Hippocampal formation (tissue), 2 donors: ENCODE data around the gene ZNF155.
A peak's percentile ranks its signal among the peaks of the same experiment; 100 is the strongest.

Experiments
- DNase-seq, 2 donors: peaks; one replicate each; lab custom pipeline; 2025; lab: John Stamatoyannopoulos, UW

Gene ZNF155

GRCh38 chr19:44003461-44004009 lies 19.5 kb downstream of the ZNF155 start:
- peak in 1 of 2 donors; percentile 0 for DNase-seq

GRCh38 chr19:44005973-44006372 lies 22.0 kb downstream of the ZNF155 start:
- no peak for DNase-seq

DNA sequence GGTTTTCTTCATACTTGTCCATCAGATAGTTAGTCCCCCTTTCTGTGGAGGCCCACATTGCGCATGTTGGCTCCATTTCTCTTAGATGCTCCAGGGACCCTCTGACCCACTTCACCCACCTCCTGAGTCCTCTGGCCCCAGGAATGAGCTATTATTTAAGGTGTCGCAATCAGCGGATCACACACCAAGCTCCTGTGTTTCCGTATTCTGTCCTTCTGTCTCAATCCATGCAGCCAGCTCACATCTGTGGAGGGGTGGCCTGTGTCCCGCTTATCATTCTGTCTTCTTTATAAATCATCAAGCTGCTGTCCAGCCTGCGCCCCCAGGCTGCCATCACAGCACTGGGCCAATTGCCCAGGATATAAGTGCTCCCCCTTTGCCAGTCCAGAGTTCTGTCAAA lies 23.5 kb downstream of the ZNF155 start:
- DNase-seq, result no peak

GRCh38 chr19:44010468-44010867 lies 26.5 kb downstream of the ZNF155 start:
- DNase-seq, result no peak

DNA sequence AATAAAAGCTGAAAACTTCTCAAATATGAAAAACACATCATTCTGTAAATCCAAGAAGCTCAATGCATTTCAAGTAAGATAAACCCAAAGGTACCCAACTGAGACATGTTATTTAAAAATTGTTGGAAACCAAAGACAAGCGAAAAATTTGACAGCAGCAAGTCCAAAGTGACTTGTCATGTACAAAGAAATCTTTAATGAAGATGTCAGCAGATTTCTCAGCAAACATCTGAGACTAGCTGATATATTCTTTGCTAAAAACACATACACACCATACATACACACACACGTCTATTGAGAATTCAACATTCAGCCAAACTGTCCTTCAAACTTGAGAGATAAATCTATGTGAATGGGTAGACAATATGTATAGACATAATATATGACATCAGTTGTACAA lies 35.5 kb downstream of the ZNF155 start:
- no peak for DNase-seq

DNA sequence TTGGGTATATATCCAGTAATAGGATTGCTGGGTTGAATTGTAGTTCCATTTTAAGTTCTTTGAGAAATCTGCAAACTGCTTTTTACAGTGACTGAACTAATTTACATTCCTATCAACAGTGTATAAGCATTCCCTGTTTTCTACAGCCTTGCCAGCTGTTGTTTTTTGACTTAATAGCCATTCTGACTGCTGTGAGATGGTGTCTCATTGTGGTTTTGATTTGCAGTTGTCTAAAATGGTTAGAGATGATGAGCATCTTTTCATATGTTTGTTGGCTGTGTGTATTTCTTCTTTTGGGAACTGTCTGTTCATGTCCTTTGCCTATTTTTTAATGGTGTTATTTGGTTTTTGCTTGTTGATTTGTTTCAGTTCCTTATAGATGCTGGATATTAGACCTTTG lies 37.2 kb downstream of the ZNF155 start:
- no peak for DNase-seq

DNA sequence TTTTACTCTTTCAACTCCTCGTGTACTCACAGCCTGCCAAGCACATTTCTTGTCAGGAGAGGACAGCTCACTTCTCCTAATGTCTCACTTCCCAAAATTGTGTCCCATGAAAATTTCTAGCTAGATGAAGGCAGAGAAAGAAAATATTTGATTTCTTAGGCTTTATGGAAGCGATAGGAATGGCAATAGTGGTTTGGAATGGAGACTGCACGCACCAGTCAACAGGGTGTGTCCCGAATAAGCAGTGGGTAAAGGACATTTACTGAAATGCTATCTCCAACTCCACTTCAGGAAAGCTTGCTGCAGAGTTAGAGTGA lies 40.9 kb downstream of the ZNF155 start:
- no peak for DNase-seq

- DNase-seq, result peak; percentile 76
Measured at GRCh38 chr19:44025217-44025936, 41.4 kb downstream of the ZNF155 start, which contains the start of gene ZNF222. TSS of gene ZNF222 (plus strand) at chr19:44025379. CDS start at chr19:44025437, 58 bp downstream.

GRCh38 chr19:44026622-44027021 lies 42.6 kb downstream of the ZNF155 start:
- no peak for DNase-seq

DNA sequence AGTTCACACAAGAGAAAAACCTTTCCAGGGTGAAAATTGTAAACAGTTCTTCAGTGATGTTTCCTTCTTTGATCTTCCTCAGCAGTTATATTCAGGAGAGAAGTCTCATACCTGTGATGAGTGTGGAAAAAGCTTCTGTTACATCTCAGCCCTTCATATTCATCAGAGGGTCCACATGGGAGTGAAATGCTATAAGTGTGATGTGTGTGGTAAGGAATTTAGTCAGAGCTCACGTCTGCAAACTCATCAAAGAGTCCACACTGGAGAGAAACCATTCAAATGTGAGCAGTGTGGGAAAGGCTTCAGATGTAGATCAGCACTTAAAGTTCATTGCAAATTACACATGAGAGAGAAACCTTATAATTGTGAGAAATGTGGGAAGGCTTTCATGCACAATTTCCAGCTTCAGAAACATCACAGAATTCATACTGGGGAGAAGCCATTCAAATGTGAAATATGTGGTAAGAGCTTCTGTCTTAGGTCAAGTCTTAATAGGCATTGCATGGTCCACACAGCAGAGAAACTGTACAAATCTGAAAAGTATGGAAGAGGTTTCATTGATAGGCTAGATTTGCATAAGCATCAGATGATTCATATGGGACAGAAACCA lies 48.1 kb downstream of the ZNF155 start:
- no peak for DNase-seq

DNA sequence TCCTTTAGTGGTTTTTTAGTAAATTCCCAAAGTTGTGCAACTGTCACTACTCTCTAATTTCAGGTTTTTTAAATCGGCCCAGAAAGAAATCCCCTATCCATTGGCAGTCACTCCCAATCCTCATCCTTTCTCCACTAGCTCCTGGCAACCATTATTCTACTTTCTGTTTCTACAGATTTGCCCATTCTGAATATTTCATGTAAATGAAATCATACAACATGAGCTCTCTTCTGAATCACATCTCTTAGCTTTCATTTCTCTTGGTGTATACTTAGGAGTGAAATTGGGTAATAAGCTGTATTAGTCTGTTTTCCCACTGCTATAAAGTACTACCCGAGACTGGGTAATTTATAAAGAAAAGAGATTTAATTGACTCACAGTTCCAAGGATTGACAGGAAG lies 58.2 kb downstream of the ZNF155 start:
- DNase-seq, result no peak
